Measurements from ENCODE around the gene SH3RF3. TPM values are rescaled to one million over a fixed set of nuclear protein-coding genes. Genes with fewer than 3 reads are reported as not detected.
A peak's percentile ranks its signal among the peaks of the same experiment; 100 is the strongest.

The SH3RF3 gene
- total RNA-seq, 1 donor from 2014 or later = 10.8 TPM

DNA sequence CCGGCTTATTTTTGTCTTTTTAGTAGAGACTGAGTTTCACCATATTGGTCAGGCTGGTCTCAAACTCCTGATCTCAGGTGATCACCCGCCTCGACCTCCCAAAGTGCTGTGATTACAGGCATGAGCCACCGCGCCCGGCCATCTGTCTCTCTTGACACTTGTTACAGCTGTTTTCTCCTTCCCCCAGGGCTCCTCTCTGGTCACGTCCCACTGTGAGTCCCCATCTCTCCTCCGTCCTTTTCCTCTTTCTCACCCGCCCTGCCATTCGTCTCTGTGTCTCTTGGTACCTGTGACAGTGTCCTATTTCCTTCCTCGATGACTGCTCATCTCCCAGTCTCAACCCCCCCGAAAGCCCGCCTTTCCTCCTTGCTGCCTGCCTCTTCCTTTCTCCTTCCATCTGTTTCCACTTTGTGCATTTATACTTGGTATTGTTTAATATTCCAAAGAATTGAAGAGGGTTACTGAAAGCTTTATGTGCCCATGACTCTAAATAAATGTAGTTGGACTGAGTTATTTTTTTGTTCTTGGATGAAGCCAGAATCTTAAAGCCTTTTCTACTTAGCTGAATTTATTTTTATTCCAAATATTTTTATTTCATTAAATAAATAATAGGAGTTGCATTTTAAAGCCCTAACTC is 241.5 kb downstream of the SH3RF3 start:
- intact Hi-C loops (cut with DNase I) = no loop called here
- H3K4me1 ChIP-seq = no peaks in the 10 kb centered on the region
- TF ChIP-seq POLR2AphosphoS5 (IDR thresholded peaks at IDR 0.05; ENCODE audit: insufficient read depth in 1 of 2, low read depth in 1 of 2) = no peak
- TF ChIP-seq CTCF (IDR thresholded peaks at IDR 0.05) = no peak
- no peak for TF ChIP-seq POLR2A (IDR thresholded peaks at IDR 0.05)
- peak in 1 of 2 donors; percentile 46 for DNase-seq (ENCODE audit: extremely low spot score in 2 of 2)
- H3K27me3 ChIP-seq = no peaks in the 10 kb centered on the region
- H3K9me3 ChIP-seq = no peaks in the 10 kb centered on the region
- H3K4me3 ChIP-seq = no peak overlapping the region
- no peak overlapping the region for H3K27ac ChIP-seq
- peaks cover 0 to 8% of the 10 kb centered on the region in 2 donors for H3K36me3 ChIP-seq

- Histone ChIP-seq H3K4me3 (no peak overlapping the region), H3K9me3 (no peaks in the 10 kb centered on the region), H3K4me1 (no peaks in the 10 kb centered on the region), H3K27ac (no peak overlapping the region), H3K27me3 (no peaks in the 10 kb centered on the region), H3K36me3 (peaks cover 0 to 8% of the 10 kb centered on the region in 2 donors)
- peak in 1 of 2 donors; percentile 52 for DNase-seq (ENCODE audit: extremely low spot score in 2 of 2)
- intact Hi-C loops (cut with DNase I) = no loop called here
- no peak for TF ChIP-seq CTCF (IDR thresholded peaks at IDR 0.05)
- TF ChIP-seq POLR2A (IDR thresholded peaks at IDR 0.05) = no peak
- TF ChIP-seq POLR2AphosphoS5 (IDR thresholded peaks at IDR 0.05; ENCODE audit: insufficient read depth in 1 of 2, low read depth in 1 of 2) = no peak
Measured at GRCh38 chr2:109371481-109372170, 242.6 kb downstream of the SH3RF3 start.

DNA sequence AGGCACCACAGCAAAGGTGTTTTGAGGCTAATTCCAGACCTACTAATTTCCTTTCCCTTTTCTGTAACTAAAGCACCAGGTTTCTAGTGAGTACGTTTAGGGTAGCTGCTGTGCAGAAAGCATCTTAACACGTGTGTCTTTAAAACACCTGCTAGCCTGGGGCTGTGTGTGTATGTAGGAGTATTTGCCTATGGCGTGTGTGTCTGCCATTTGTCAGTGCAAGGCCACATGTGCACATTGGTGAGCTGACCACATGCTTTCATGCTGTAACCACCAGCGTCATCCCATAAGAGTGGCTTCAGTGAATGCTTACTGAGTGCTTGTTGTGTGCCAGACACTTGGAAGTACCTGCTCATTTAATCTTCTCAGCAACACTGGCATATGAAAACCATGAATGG is 243.2 kb downstream of the SH3RF3 start:
- TF ChIP-seq POLR2A (IDR thresholded peaks at IDR 0.05) (no peak), POLR2AphosphoS5 (IDR thresholded peaks at IDR 0.05; ENCODE audit: insufficient read depth in 1 of 2, low read depth in 1 of 2) (no peak)
- intact Hi-C loops (cut with DNase I) = no loop called here

GRCh38 chr2:109372614-109373013 is 243.6 kb downstream of the SH3RF3 start:
- peak in 1 of 2 donors; percentile 72 for DNase-seq (ENCODE audit: extremely low spot score in 2 of 2)
- TF ChIP-seq CTCF (IDR thresholded peaks at IDR 0.05) = no peak
- no peak for TF ChIP-seq POLR2A (IDR thresholded peaks at IDR 0.05)
- TF ChIP-seq POLR2AphosphoS5 (IDR thresholded peaks at IDR 0.05; ENCODE audit: insufficient read depth in 1 of 2, low read depth in 1 of 2) = no peak
- no peak overlapping the region for H3K4me3 ChIP-seq
- no peaks in the 10 kb centered on the region for H3K27me3 ChIP-seq
- H3K36me3 ChIP-seq = peaks cover 0 to 8% of the 10 kb centered on the region in 2 donors
- no peaks in the 10 kb centered on the region for H3K9me3 ChIP-seq
- intact Hi-C loops (cut with DNase I) = no loop called here
- H3K27ac ChIP-seq = no peak overlapping the region
- no peaks in the 10 kb centered on the region for H3K4me1 ChIP-seq

More for the DNA sequence above, 243.2 kb downstream of the SH3RF3 start:
- Histone ChIP-seq H3K36me3 (peaks cover 0 to 8% of the 10 kb centered on the region in 2 donors), H3K27ac (no peak overlapping the region), H3K4me3 (no peak overlapping the region), H3K4me1 (no peaks in the 10 kb centered on the region), H3K9me3 (no peaks in the 10 kb centered on the region), H3K27me3 (no peaks in the 10 kb centered on the region)
- DNase-seq (ENCODE audit: extremely low spot score in 2 of 2) = no peak

DNA sequence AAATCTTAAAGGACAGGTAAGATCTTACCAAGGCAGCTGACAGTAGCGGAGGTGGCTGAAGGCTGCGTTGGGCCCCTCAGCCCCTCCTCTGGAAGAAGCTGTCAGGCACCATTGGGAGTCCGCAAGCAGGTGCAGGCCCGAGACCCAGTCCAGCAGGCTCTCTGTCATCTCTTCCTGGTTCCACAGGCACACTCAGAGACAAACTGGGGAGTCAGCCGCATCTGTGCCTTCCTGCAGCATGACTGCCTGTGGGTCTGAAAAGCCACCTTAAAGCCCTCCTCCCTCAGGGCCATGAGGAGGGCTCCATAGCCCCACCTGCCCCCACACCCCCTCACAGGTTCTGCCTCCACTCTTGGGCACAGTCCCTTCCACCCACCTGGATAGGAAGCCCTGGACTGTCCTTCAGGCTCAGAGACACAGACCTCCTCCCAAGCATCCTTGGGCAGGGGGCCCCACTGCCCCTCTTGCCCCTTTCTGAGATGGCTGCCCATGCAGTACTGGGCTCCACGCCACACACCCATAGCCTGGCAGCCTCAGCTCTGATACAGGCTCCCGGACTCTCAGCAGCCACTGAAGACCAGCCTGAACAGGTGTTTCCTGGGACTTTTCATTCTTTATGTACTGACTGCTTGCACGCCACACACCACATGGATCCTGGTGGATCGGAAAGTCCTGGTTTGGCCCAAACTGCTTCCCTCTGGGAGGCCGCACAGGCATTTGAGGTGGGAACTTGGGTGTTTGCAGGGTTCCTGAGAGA is 245.0 kb downstream of the SH3RF3 start:
- H3K4me1 ChIP-seq = no peaks in the 10 kb centered on the region
- peaks cover 0 to 8% of the 10 kb centered on the region in 2 donors for H3K36me3 ChIP-seq
- TF ChIP-seq POLR2A (IDR thresholded peaks at IDR 0.05) (no peak), POLR2AphosphoS5 (IDR thresholded peaks at IDR 0.05; ENCODE audit: insufficient read depth in 1 of 2, low read depth in 1 of 2) (no peak), CTCF (IDR thresholded peaks at IDR 0.05) (no peak)
- H3K27ac ChIP-seq = no peak overlapping the region
- intact Hi-C loops (cut with DNase I) = no loop called here
- no peak overlapping the region for H3K4me3 ChIP-seq
- H3K9me3 ChIP-seq = no peaks in the 10 kb centered on the region
- DNase-seq (ENCODE audit: extremely low spot score in 2 of 2) = no peak
- no peaks in the 10 kb centered on the region for H3K27me3 ChIP-seq

Data from vagina (tissue), 2 donors.